ENCODE data around the gene PEX10. TPM values are rescaled to one million over a fixed set of nuclear protein-coding genes. Genes with fewer than 3 reads are reported as not detected.

Gene PEX10
- 17.7 to 23.7 TPM (median 20.8 TPM) in 5 replicates for total RNA-seq (2022; extraction: Qiagen RNA extraction; ENCODE audit: low read depth)

DNA sequence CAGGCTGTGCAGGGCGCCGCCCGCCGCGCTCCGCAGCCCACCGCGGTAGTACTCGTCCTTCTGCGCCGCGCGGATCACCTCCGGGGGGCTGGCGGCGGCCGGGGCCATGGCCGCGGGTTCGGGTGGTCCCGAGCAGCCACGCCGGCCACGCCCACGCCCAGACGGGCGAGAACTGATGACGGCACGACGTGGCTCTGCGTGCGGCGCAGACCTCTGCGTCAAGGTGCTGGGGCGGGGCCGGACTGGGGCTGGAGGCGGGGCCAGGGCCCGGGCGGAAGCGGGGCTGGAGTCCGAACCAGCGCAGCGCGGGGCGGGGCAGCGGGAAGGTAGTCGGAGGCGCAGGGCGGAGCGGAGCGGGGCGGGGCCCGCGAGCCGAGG, at the start of gene PEX10:
Gene PEX10 (minus strand): TSS at position 170 of the 378 bp plus-strand sequence. CDS start 62 bp downstream, at position 108.

DNA sequence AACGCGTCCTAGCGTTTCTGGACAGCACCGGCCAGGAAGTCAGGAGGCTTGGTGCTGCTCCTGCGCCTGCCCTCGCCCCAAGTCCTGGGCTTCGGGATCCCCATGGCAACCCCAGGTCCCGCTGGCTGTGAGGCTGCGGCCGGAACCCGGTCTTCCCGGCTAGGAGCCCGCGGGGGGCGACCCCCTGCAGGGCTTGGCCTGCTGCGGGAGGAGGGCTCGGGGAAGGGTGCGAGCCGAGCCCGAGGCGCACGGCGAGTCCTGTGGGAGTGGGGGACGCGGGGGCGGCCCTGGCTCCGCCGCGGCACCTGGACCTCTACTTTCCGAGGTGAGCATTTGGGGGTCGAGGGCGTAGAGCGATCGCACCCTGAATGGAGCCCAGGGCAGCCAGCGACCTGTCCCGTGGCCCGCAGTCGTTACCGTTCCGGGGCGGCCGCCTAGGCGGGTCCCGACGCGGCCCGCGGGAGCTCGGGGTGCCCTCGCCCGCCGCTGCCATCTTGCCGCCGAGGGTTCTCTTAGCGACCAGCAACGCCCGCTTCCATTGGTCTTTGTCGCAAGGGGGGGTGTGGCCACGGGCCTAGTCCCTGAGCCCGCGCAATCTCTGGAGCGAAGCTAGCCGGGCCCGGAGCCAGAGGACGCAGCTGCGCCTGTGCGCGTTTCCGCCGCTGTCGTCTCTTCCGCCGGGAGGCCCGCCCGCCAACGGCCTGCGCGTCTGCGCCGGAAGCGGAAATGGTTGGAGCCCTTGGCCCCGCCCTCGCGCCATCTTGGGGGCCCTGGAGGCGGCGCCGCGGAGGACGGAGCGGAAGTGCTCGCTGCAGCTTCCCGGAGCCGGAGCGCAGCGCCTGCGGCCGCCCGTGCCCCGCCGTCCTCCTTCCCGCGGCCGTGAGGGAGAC, 21.1 kb downstream of the PEX10 start, which contains the start of the genes MORN1 and RER1:
Gene MORN1 (minus strand): TSS at position 514 of the 890 bp plus-strand sequence. CDS start 21 bp downstream, at position 493.
Gene RER1 (plus strand): TSS at position 801 of the 890 bp plus-strand sequence. CDS start 3,950 bp downstream, outside the sequence.

Other genes with a start within 250 kb of the PEX10 start
- 35.5 to 61.6 TPM (median 60.0 TPM) in 5 replicates for gene FAAP20, start 217.8 kb downstream of the PEX10 start, total RNA-seq (2022; extraction: Qiagen RNA extraction; ENCODE audit: low read depth)
- 20.8 to 23.4 TPM (median 21.7 TPM) in 5 replicates for gene SKI, start 184.2 kb downstream of the PEX10 start, total RNA-seq (2022; extraction: Qiagen RNA extraction; ENCODE audit: low read depth)
- gene MORN1, start 21.0 kb downstream of the PEX10 start, total RNA-seq (2022; extraction: Qiagen RNA extraction; ENCODE audit: low read depth), result 5.6 to 7.3 TPM (median 6.3 TPM) in 5 replicates
- 91.9 to 132 TPM (median 121 TPM) in 5 replicates for gene RER1, start 20.7 kb downstream of the PEX10 start, total RNA-seq (2022; extraction: Qiagen RNA extraction; ENCODE audit: low read depth)
- gene PLCH2, start 63.7 kb upstream of the PEX10 start, total RNA-seq (2022; extraction: Qiagen RNA extraction; ENCODE audit: low read depth), result 0.15 to 0.41 TPM (median 0.34 TPM) in 5 replicates
- 9.2 to 12.0 TPM (median 9.9 TPM) in 5 replicates for gene PANK4, start 114.0 kb upstream of the PEX10 start, total RNA-seq (2022; extraction: Qiagen RNA extraction; ENCODE audit: low read depth)
- gene HES5, start 117.7 kb upstream of the PEX10 start, total RNA-seq (2022; extraction: Qiagen RNA extraction; ENCODE audit: low read depth), result not detected in 5 replicates
- gene TNFRSF14, start 143.8 kb upstream of the PEX10 start, total RNA-seq (2022; extraction: Qiagen RNA extraction; ENCODE audit: low read depth), result 0.08 to 0.22 TPM (median 0.16 TPM) in 4 of 5 replicates, not detected in the other
- 15.9 to 22.1 TPM (median 19.3 TPM) in 5 replicates for gene PRXL2B, start 174.2 kb upstream of the PEX10 start, total RNA-seq (2022; extraction: Qiagen RNA extraction; ENCODE audit: low read depth)
- 0.11 to 0.35 TPM in 2 of 5 replicates, not detected in the others for gene MMEL1, start 220.5 kb upstream of the PEX10 start, total RNA-seq (2022; extraction: Qiagen RNA extraction; ENCODE audit: low read depth)

Measured in A549 treated with CpdA at 1 μM for 4 hours (cell line).